ENCODE results near the gene GOLPH3. TPM values are rescaled to one million over a fixed set of nuclear protein-coding genes. Genes with fewer than 3 reads are reported as not detected.
A peak's percentile ranks its signal among the peaks of the same experiment; 100 is the strongest.
"Not testable (repeated sequence)": the region's sequence is repeated elsewhere in the genome, so short reads cannot be mapped to it uniquely, and the experiment has no call there.

GOLPH3 gene
- total RNA-seq, 2 donors from 2014 or later, result 72.3 to 73.2 TPM

DNA sequence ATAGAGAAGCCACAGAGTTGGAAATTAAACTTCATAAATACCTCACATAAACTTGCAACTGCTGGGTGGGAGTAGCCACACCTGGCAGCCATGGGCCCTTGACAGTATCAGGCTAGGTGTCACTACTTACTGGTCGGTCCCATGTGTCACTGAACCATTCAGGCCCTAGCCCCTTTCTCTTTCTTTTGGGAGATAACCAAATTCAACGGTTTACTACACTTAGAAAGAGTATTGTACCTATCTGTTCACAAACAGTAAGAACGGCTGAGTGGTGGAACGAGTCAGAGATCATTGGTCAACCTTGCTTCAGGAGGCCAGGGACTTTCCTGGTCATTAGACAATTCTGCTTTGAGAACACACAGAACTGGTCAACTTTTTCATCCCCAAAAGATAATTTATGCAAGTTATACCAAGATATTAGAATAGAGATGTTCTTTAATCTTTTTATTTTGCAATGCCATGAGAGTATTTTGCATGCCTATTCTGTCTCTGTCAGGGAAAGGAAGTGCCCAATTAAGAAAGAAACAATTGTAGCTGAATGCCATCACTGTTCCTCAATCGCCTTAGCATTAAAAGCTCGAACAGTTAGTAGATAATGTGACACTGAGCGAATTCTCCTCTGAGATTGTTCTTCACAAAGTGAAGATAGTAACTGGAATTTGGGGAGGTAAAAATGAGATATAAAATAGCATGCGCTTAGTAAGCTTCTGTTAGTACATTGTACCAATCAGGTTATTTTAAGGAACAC lies 50.9 kb downstream of the GOLPH3 start:
- DNase-seq (no peak), ATAC-seq (replicated peaks in 1 of 2) (peak in 1 of 2 donors; percentile 31)
- Mint-ChIP-seq H3K4me3 (no peak overlapping the region), H3K27me3 (ENCODE audit: low read depth) (no peaks in the 10 kb centered on the region), H3K36me3 (ENCODE audit: insufficient read depth in 2 of 2) (peaks cover 3 to 34% of the 10 kb centered on the region in 2 donors), H3K9me3 (no peaks in the 10 kb centered on the region), H3K27ac (peak overlapping the region; percentile 60), H3K4me1 (ENCODE audit: low read depth) (peaks cover 38% of the 10 kb centered on the region)

- not testable (repeated sequence) for H3K27me3 Mint-ChIP-seq (ENCODE audit: low read depth); ATAC-seq (replicated peaks in 1 of 2); DNase-seq; H3K4me3 Mint-ChIP-seq; H3K27ac Mint-ChIP-seq; H3K9me3 Mint-ChIP-seq
- H3K4me1 Mint-ChIP-seq (ENCODE audit: low read depth), result peaks cover 64% of the 10 kb centered on the region
- H3K36me3 Mint-ChIP-seq (ENCODE audit: insufficient read depth in 2 of 2), result peaks cover 12 to 27% of the 10 kb centered on the region in 2 donors
These were observed 55.2 kb downstream of the GOLPH3 start for GRCh38 chr5:32118922-32119321.

- H3K27me3 Mint-ChIP-seq (ENCODE audit: low read depth), result no peaks in the 10 kb centered on the region
- H3K27ac Mint-ChIP-seq, result peak overlapping the region; percentile 95
- no peak for DNase-seq
- H3K9me3 Mint-ChIP-seq, result no peaks in the 10 kb centered on the region
- peak overlapping the region in 1 of 2 donors; percentile 70 for H3K4me3 Mint-ChIP-seq
- peaks cover 14 to 29% of the 10 kb centered on the region in 2 donors for H3K36me3 Mint-ChIP-seq (ENCODE audit: insufficient read depth in 2 of 2)
- H3K4me1 Mint-ChIP-seq (ENCODE audit: low read depth), result peaks cover 42% of the 10 kb centered on the region
- no peak for ATAC-seq (replicated peaks in 1 of 2)
These were observed 57.4 kb downstream of the GOLPH3 start for GRCh38 chr5:32116574-32117313.

GRCh38 chr5:32115985-32116384 lies 58.1 kb downstream of the GOLPH3 start:
- H3K27me3 Mint-ChIP-seq (ENCODE audit: low read depth), result no peaks in the 10 kb centered on the region
- peaks cover 38% of the 10 kb centered on the region for H3K4me1 Mint-ChIP-seq (ENCODE audit: low read depth)
- H3K27ac Mint-ChIP-seq, result peak overlapping the region; percentile 95
- ATAC-seq (replicated peaks in 1 of 2), result no peak
- H3K36me3 Mint-ChIP-seq (ENCODE audit: insufficient read depth in 2 of 2), result peaks cover 17 to 29% of the 10 kb centered on the region in 2 donors
- H3K9me3 Mint-ChIP-seq, result no peaks in the 10 kb centered on the region
- DNase-seq, result no peak
- peak overlapping the region; percentile 13 to 31 for H3K4me3 Mint-ChIP-seq

GRCh38 chr5:32110111-32110696 lies 63.9 kb downstream of the GOLPH3 start:
- Mint-ChIP-seq H3K27ac (no peak overlapping the region), H3K4me3 (no peak overlapping the region), H3K27me3 (ENCODE audit: low read depth) (no peaks in the 10 kb centered on the region), H3K36me3 (ENCODE audit: insufficient read depth in 2 of 2) (peaks cover 6 to 13% of the 10 kb centered on the region in 2 donors), H3K4me1 (ENCODE audit: low read depth) (no peaks in the 10 kb centered on the region), H3K9me3 (no peaks in the 10 kb centered on the region)
- DNase-seq, result no peak
- no peak for ATAC-seq (replicated peaks in 1 of 2)

- DNase-seq (no peak), ATAC-seq (replicated peaks in 1 of 2) (no peak)
- no peaks in the 10 kb centered on the region for H3K27me3 Mint-ChIP-seq (ENCODE audit: low read depth)
- no peaks in the 10 kb centered on the region for H3K4me1 Mint-ChIP-seq (ENCODE audit: low read depth)
- no peaks in the 10 kb centered on the region for H3K9me3 Mint-ChIP-seq
- H3K27ac Mint-ChIP-seq, result no peak overlapping the region
- no peak overlapping the region for H3K4me3 Mint-ChIP-seq
- H3K36me3 Mint-ChIP-seq (ENCODE audit: insufficient read depth in 2 of 2), result peaks cover 6 to 13% of the 10 kb centered on the region in 2 donors
These were observed 64.9 kb downstream of the GOLPH3 start for GRCh38 chr5:32109236-32109635.

DNA sequence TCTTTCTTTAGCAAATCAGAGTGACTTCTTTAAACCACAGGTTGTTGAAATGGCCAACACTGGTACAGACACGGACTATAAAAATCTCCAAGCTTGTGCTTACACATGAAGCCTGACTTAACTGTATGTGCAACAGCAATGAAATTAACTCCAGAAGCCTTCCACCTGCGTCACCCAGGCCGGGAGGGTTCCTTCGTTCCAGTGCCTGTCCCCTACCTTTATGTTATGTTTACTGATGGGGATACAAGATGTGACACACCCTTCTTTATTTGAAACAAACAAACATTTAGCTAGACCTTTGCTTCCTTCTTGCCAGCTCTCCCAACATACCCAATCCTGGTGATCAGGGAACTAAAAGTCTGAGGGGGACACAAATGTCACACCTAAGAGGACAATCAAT lies 66.0 kb downstream of the GOLPH3 start:
- Mint-ChIP-seq H3K4me1 (ENCODE audit: low read depth) (no peaks in the 10 kb centered on the region), H3K27ac (no peak overlapping the region), H3K9me3 (no peaks in the 10 kb centered on the region), H3K27me3 (ENCODE audit: low read depth) (no peaks in the 10 kb centered on the region), H3K36me3 (ENCODE audit: insufficient read depth in 2 of 2) (peaks cover 8 to 19% of the 10 kb centered on the region in 2 donors), H3K4me3 (no peak overlapping the region)
- DNase-seq, result no peak
- ATAC-seq (replicated peaks in 1 of 2), result no peak

DNA sequence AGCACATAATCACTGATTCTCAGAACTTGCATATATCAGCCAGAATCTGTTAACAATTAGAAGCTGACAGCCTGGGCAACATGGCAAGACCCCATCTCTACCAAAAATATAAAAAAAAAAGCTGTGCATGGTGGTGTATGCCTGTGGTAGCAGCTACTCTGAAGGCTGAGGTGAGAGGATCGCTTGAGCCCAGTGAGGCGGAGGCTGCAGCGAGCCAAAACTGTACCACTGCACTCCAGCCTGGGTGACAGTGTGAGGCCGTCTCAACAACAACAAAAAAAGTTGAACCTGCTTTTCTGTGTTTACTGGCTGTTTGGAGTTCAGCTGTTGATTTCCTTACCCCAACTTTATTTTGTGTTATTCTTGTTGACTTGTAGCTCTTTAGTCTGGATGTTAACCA lies 66.8 kb downstream of the GOLPH3 start:
- ATAC-seq (replicated peaks in 1 of 2), result no peak
- no peaks in the 10 kb centered on the region for H3K9me3 Mint-ChIP-seq
- no peak overlapping the region for H3K27ac Mint-ChIP-seq

GRCh38 chr5:32103521-32103920 lies 70.6 kb downstream of the GOLPH3 start:
- Mint-ChIP-seq H3K36me3 (ENCODE audit: insufficient read depth in 2 of 2) (peaks cover 4 to 12% of the 10 kb centered on the region in 2 donors), H3K27me3 (ENCODE audit: low read depth) (no peaks in the 10 kb centered on the region), H3K4me1 (ENCODE audit: low read depth) (peaks cover 6% of the 10 kb centered on the region), H3K4me3 (no peak overlapping the region), H3K27ac (no peak overlapping the region), H3K9me3 (no peaks in the 10 kb centered on the region)
- ATAC-seq (replicated peaks in 1 of 2) (no peak), DNase-seq (no peak)

More for the DNA sequence above, 66.8 kb downstream of the GOLPH3 start:
- DNase-seq, result no peak
- Mint-ChIP-seq H3K4me3 (no peak overlapping the region), H3K27me3 (ENCODE audit: low read depth) (no peaks in the 10 kb centered on the region), H3K36me3 (ENCODE audit: insufficient read depth in 2 of 2) (peaks cover 8 to 19% of the 10 kb centered on the region in 2 donors), H3K4me1 (ENCODE audit: low read depth) (peaks cover 4% of the 10 kb centered on the region)

DNA sequence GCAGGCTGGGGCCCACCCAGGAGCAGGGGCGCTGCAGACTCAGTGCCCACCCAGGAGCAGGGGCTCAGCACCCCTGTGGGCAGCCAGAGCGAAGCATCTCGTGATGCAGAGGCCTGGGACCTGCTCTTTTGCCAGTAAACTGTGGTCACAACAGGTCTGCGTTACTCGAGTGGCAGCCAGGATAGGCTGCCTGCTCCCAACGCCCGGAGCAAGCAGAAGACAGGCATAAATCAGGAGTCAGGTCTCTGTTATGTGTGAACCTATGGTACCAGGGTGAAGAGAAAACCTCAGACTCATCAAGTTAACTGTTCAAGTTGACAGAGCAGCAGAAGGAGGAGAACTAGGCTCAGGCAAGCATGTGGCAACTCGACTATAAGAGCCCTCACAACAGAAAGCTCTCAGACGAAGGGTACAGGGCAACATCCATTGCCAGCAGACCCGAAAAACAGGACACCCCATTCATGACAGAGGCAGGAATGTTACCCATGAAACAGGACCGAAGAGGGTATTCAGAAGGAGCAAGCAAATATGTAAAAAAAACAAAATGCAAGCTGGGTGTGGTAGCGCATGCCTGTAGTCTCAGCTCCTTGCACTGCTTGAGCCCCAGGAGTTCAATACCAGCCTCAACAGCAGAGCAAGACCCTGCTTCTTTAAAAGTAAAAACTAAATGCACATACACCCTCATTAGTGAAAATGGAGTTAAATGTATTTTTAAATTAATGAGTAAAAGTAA lies 71.7 kb downstream of the GOLPH3 start:
- peak overlapping the region; percentile 67 for H3K27ac Mint-ChIP-seq
- H3K36me3 Mint-ChIP-seq (ENCODE audit: insufficient read depth in 2 of 2), result peaks cover 4 to 9% of the 10 kb centered on the region in 2 donors
- H3K27me3 Mint-ChIP-seq (ENCODE audit: low read depth), result no peaks in the 10 kb centered on the region
- H3K4me1 Mint-ChIP-seq (ENCODE audit: low read depth), result peaks cover 6% of the 10 kb centered on the region
- H3K4me3 Mint-ChIP-seq, result no peak overlapping the region
- no peaks in the 10 kb centered on the region for H3K9me3 Mint-ChIP-seq
- ATAC-seq (replicated peaks in 1 of 2), result no peak
- DNase-seq, result no peak

GRCh38 chr5:32100691-32101302 lies 73.3 kb downstream of the GOLPH3 start:
- Mint-ChIP-seq H3K9me3 (no peaks in the 10 kb centered on the region), H3K36me3 (ENCODE audit: insufficient read depth in 2 of 2) (peaks cover 4 to 10% of the 10 kb centered on the region in 2 donors), H3K4me3 (no peak overlapping the region), H3K4me1 (ENCODE audit: low read depth) (peaks cover 6% of the 10 kb centered on the region), H3K27ac (no peak overlapping the region), H3K27me3 (ENCODE audit: low read depth) (no peaks in the 10 kb centered on the region)
- no peak for ATAC-seq (replicated peaks in 1 of 2)
- DNase-seq, result no peak

DNA sequence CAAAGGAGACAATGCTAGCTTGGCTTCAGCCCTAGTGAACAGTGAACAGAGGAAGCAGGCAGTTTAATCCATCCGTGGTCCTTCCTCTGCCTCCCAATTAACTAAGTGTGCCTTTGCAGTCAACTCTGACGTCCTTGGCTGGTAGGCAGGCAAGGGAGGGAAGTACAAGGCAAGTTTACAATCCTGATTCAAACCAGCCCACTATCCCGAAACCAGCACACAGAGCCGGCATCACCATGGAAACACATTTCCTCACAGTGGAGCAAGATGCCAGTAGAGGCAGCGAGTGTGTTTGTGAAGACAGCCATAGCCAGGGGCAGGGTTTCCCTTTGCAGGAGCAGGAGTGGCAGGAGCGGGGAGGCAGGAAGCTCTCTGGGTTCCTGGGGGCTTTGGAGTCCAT lies 73.9 kb downstream of the GOLPH3 start:
- peaks cover 6% of the 10 kb centered on the region for H3K4me1 Mint-ChIP-seq (ENCODE audit: low read depth)
- H3K27me3 Mint-ChIP-seq (ENCODE audit: low read depth), result no peaks in the 10 kb centered on the region
- no peak overlapping the region for H3K27ac Mint-ChIP-seq
- ATAC-seq (replicated peaks in 1 of 2), result no peak
- no peak overlapping the region for H3K4me3 Mint-ChIP-seq
- peaks cover 4 to 11% of the 10 kb centered on the region in 2 donors for H3K36me3 Mint-ChIP-seq (ENCODE audit: insufficient read depth in 2 of 2)
- DNase-seq, result no peak
- H3K9me3 Mint-ChIP-seq, result no peaks in the 10 kb centered on the region
